Coronary artery (tissue), 2 donors: ENCODE measurements around the gene TMEM154.

Experiments used
- DNase-seq: peaks from one replicate; pipeline ENCODE4 v3.0.0-alpha.2; 2017; ENCODE audit warnings: low spot score
- H3K27ac ChIP-seq, 2 donors: fragments of 200-600 bp; sonication (generic); one replicate each; pipeline ENCODE4 v1.5.1; 2016 to 2019
- H3K4me3 ChIP-seq: fragments of 200-600 bp; sonication (generic); 2 replicates; pipeline ENCODE4 v1.5.1; 2016; ENCODE audit warnings: mild to moderate bottlenecking, moderate library complexity
- TF ChIP-seq, protein P1 (sequence below): fragments of 200-600 bp; sonication (generic); IDR thresholded peaks from one replicate; pipeline ENCODE4 v1.5.1; 2019; ENCODE audit warnings: antibody characterized with exemption

The TMEM154 gene

DNA sequence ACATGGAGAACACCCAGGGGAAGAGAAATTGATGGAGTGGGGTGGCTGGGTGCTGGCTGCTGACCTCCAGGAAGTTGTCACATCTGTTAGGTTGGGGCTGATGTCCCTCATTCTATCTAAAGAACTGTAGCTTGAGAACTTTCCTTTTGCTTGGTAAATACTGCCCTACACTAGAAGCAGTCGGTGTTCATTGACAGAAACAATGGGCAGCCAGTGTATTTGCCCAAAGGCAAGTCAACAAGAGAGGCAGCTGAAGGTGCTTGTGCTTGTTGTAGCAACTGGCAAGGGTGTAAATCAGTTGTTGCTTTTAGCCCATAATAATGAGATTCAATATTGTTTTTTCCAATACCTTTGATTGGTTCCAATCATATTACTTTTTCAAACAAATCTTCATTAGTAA is 956 bp downstream of the TMEM154 start:
- no peak overlapping the region for H3K4me3 ChIP-seq
- DNase-seq = no peak
- TF ChIP-seq, protein P1, sequence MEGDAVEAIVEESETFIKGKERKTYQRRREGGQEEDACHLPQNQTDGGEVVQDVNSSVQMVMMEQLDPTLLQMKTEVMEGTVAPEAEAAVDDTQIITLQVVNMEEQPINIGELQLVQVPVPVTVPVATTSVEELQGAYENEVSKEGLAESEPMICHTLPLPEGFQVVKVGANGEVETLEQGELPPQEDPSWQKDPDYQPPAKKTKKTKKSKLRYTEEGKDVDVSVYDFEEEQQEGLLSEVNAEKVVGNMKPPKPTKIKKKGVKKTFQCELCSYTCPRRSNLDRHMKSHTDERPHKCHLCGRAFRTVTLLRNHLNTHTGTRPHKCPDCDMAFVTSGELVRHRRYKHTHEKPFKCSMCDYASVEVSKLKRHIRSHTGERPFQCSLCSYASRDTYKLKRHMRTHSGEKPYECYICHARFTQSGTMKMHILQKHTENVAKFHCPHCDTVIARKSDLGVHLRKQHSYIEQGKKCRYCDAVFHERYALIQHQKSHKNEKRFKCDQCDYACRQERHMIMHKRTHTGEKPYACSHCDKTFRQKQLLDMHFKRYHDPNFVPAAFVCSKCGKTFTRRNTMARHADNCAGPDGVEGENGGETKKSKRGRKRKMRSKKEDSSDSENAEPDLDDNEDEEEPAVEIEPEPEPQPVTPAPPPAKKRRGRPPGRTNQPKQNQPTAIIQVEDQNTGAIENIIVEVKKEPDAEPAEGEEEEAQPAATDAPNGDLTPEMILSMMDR = no peak
- H3K27ac ChIP-seq = no peak overlapping the region

DNA sequence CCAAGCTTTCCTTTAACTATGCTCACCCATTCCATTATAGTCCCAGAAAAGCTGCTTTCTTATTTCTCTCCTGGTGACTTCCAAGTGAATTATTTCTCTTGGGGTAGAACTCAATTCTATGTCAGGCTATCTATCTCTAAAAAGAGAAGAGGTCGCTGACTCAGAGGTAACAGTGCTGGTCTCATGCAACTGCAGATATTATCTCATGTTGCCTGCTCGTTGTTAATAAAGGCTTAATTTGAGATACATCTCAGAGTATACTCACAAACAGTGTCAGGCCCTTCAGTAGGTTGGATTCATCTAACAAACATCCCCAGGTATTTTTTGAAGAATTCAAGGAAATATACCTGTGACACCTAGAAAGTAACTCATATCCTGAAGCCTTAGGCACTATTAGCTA is 2.7 kb downstream of the TMEM154 start:
- Histone ChIP-seq H3K27ac (no peak overlapping the region), H3K4me3 (no peak overlapping the region)
- TF ChIP-seq, protein P1 = no peak
- DNase-seq = no peak

- no peak overlapping the region for H3K27ac ChIP-seq
- TF ChIP-seq, protein P1 = no peak
- no peak for DNase-seq
- H3K4me3 ChIP-seq = no peak overlapping the region
Measured at GRCh38 chr4:152676052-152676854, 3.5 kb downstream of the TMEM154 start.

DNA sequence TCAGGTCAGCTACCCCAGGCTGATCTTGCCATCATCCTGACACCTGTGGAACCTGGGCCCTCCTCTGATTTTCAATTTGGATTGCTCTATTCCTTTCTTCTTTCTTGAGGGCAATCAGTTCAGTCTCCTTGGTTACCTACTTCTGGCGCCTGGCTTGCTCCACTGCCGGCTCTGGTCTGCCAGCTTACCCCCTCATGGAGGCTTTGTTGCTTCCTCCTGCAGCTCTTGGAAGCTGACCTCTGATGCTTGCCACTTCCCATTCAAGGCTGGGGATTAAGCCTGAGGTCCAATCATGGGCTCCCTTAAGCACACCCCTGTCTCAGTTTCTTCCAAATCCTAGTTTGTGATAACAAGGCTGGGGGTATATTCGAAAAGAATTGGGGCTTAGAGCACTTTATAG is 5.4 kb downstream of the TMEM154 start:
- DNase-seq = no peak
- Histone ChIP-seq H3K27ac (no peak overlapping the region), H3K4me3 (no peak overlapping the region)
- TF ChIP-seq, protein P1 = no peak

GRCh38 chr4:152673489-152673888 is 6.3 kb downstream of the TMEM154 start:
- no peak for DNase-seq
- Histone ChIP-seq H3K4me3 (no peak overlapping the region), H3K27ac (no peak overlapping the region)
- TF ChIP-seq, protein P1 = no peak

GRCh38 chr4:152672206-152673092 is 7.3 kb downstream of the TMEM154 start:
- H3K27ac ChIP-seq = no peak overlapping the region
- no peak for DNase-seq
- H3K4me3 ChIP-seq = no peak overlapping the region
- TF ChIP-seq, protein P1 = no peak
